Neural cell (in vitro differentiated cells): ENCODE data around the gene ZNF516. TPM values are rescaled to one million over a fixed set of nuclear protein-coding genes. Genes with fewer than 3 reads are reported as not detected.

Experiments used
- H2AFZ ChIP-seq: fragments of 200-600, 300-800 bp; sonication (generic), shearing (Covaris generic); 2 replicates; pipeline ENCODE4 v1.6.0; 2014; ENCODE audit warnings: low read depth, mild to moderate bottlenecking, antibody characterized with exemption, low read length, moderate library complexity
- H3F3A ChIP-seq: fragments of 200-600 bp; shearing (Covaris generic); 2 replicates; pipeline ENCODE4 v1.6.1; 2016; ENCODE audit warnings: mild to moderate bottlenecking, moderate library complexity, mixed read lengths, antibody characterized with exemption, low read length; ENCODE audit not compliant: insufficient read depth, poor library complexity, severe bottlenecking
- H3K27ac ChIP-seq: fragments of 200-600, 300-800 bp; sonication (generic), shearing (Covaris generic); 2 replicates; pipeline ENCODE4 v1.5.1; 2014; ENCODE audit warnings: mild to moderate bottlenecking, low read length, moderate library complexity
- H3K27me3 ChIP-seq: fragments of 300-800, 200-600 bp; sonication (generic), shearing (Covaris generic); 2 replicates; pipeline ENCODE4 v1.6.0; 2014; ENCODE audit warnings: mild to moderate bottlenecking, low read depth, low read length, moderate library complexity; ENCODE audit not compliant: insufficient read depth
- H3K36me3 ChIP-seq: fragments of 300-800, 200-600 bp; sonication (generic), shearing (Covaris generic); 2 replicates; pipeline ENCODE4 v1.5.1; 2014; ENCODE audit warnings: mild to moderate bottlenecking, antibody characterized with exemption, low read length, moderate library complexity; ENCODE audit not compliant: insufficient read depth
- H3K4me2 ChIP-seq: fragments of 300-800, 200-600 bp; sonication (generic), shearing (Covaris generic); 2 replicates; pipeline ENCODE4 v1.6.0; 2014; ENCODE audit warnings: mild to moderate bottlenecking, low read length
- H3K4me3 ChIP-seq: fragments of 300-800, 200-600 bp; sonication (generic), shearing (Covaris generic); 2 replicates; pipeline ENCODE4 v1.5.1; 2014; ENCODE audit warnings: mild to moderate bottlenecking, low read length, moderate library complexity
- H3K79me2 ChIP-seq: fragments of 200-600 bp; shearing (Covaris generic); replicated peaks from 2 replicates; pipeline ENCODE4 v1.6.0; 2014; ENCODE audit warnings: mild to moderate bottlenecking, low read length, moderate library complexity; ENCODE audit not compliant: insufficient read depth
- H3K9ac ChIP-seq: fragments of 300-800, 200-600 bp; sonication (generic), shearing (Covaris generic); 2 replicates; pipeline ENCODE4 v1.6.1; 2016; ENCODE audit warnings: mild to moderate bottlenecking, low read length, mixed read lengths
- H3K9me2 ChIP-seq: fragments of 200-600 bp; shearing (Covaris generic); 2 replicates; pipeline ENCODE4 v1.6.1; 2016; ENCODE audit warnings: mild to moderate bottlenecking, low read length, mixed read lengths; ENCODE audit not compliant: insufficient read depth
- H3K9me3 ChIP-seq: fragments of 200-600, 300-800 bp; sonication (generic), shearing (Covaris generic); 2 replicates; pipeline ENCODE4 v1.6.1; 2016; ENCODE audit warnings: mild to moderate bottlenecking, mixed run types, low read length, moderate library complexity, mixed read lengths
- H4K20me1 ChIP-seq: fragments of 200-600 bp; shearing (Covaris generic); 2 replicates; pipeline ENCODE4 v1.6.1; 2016; ENCODE audit warnings: mild to moderate bottlenecking, mixed run types; ENCODE audit not compliant: insufficient read depth
- EP300 ChIP-seq: fragments of 450-650 bp; conservative IDR thresholded peaks from 2 replicates; pipeline ENCODE4 v1.6.1; 2014; ENCODE audit warnings: antibody characterized with exemption, mild to moderate bottlenecking, moderate library complexity; ENCODE audit not compliant: poor library complexity, severe bottlenecking
- EZH2 ChIP-seq: fragments of 200-600, 300-800 bp; shearing (Covaris generic), sonication (generic); IDR thresholded peaks from 2 replicates; pipeline ENCODE4 v1.6.1; 2014; ENCODE audit warnings: antibody characterized with exemption, low read length, borderline replicate concordance, mild to moderate bottlenecking; ENCODE audit not compliant: insufficient read depth, poor library complexity, severe bottlenecking
- MXI1 ChIP-seq: fragments of 450-650 bp; conservative IDR thresholded peaks from 2 replicates; pipeline ENCODE4 v1.6.1; 2014; ENCODE audit warnings: antibody characterized with exemption, mild to moderate bottlenecking; ENCODE audit not compliant: poor library complexity, severe bottlenecking
- POLR2AphosphoS5 ChIP-seq: IDR thresholded peaks from 2 replicates; pipeline ENCODE4 v1.6.1; 2012
- RAD21 ChIP-seq: fragments of 450-650 bp; conservative IDR thresholded peaks from 2 replicates; pipeline ENCODE4 v1.6.1; 2014; ENCODE audit warnings: antibody characterized with exemption, mild to moderate bottlenecking, moderate library complexity
- REST ChIP-seq: IDR thresholded peaks from 2 replicates; pipeline ENCODE4 v1.6.1; 2012; ENCODE audit warnings: borderline replicate concordance
- SMC3 ChIP-seq: fragments of 450-650 bp; conservative IDR thresholded peaks from 2 replicates; pipeline ENCODE4 v1.6.1; 2014; ENCODE audit warnings: antibody characterized with exemption, mild to moderate bottlenecking, moderate library complexity; ENCODE audit not compliant: poor library complexity
- TAF1 ChIP-seq: IDR thresholded peaks from 2 replicates; pipeline ENCODE4 v1.6.1; 2012; ENCODE audit warnings: low read depth
- polyA plus RNA-seq: library from polyadenylated mRNA; depleted of rRNA; stranded (reverse); fragments of >200 nt; gene quantifications from 2 replicates; pipeline ENCODE4 v1.2.3, GENCODE V29; 2014
- TF ChIP-seq, protein P1 (sequence below): fragments of 450-650 bp; IDR thresholded peaks from 2 replicates; pipeline ENCODE4 v1.5.1; 2014; ENCODE audit warnings: antibody characterized with exemption, mild to moderate bottlenecking, moderate library complexity; ENCODE audit not compliant: poor library complexity, severe bottlenecking

The ZNF516 gene
- polyA plus RNA-seq, 1 donor from 2014 or later: 11.5 TPM

DNA sequence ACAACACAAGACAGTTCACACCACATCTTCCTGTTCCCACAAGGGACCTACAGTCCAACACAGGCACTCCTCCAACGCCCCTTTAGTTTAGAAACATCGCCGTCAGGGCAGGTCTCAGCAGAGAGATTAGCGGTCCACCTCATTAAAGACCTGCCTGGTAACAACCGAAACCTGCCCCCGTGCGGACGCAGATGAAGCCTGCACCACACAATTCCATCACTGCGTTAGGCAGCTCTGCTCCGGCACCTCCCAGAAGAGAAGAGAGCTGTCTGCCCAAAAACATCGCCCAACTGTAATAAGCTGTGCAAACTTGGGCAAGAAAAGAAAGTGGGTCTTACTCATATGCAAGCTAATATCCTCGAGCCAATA lies 32.7 kb downstream of the ZNF516 start:
- no peak overlapping the region for H3K27ac ChIP-seq
- no peaks in the 10 kb centered on the region for H4K20me1 ChIP-seq
- no peaks in the 10 kb centered on the region for H3K9me3 ChIP-seq
- H3K36me3 ChIP-seq: no peaks in the 10 kb centered on the region
- H3K4me3 ChIP-seq: no peak overlapping the region
- H3K79me2 ChIP-seq: peaks cover 69% of the 10 kb centered on the region
- H3K9ac ChIP-seq: no peak overlapping the region
- H3K4me2 ChIP-seq: no peak overlapping the region
- no peaks in the 10 kb centered on the region for H3K9me2 ChIP-seq
- no peak for TF ChIP-seq POLR2AphosphoS5
- TF ChIP-seq REST: no peak
- TF ChIP-seq EP300: no peak
- TF ChIP-seq MXI1: no peak
- no peak for TF ChIP-seq SMC3
- TF ChIP-seq, protein P1, sequence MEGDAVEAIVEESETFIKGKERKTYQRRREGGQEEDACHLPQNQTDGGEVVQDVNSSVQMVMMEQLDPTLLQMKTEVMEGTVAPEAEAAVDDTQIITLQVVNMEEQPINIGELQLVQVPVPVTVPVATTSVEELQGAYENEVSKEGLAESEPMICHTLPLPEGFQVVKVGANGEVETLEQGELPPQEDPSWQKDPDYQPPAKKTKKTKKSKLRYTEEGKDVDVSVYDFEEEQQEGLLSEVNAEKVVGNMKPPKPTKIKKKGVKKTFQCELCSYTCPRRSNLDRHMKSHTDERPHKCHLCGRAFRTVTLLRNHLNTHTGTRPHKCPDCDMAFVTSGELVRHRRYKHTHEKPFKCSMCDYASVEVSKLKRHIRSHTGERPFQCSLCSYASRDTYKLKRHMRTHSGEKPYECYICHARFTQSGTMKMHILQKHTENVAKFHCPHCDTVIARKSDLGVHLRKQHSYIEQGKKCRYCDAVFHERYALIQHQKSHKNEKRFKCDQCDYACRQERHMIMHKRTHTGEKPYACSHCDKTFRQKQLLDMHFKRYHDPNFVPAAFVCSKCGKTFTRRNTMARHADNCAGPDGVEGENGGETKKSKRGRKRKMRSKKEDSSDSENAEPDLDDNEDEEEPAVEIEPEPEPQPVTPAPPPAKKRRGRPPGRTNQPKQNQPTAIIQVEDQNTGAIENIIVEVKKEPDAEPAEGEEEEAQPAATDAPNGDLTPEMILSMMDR: no peak
- no peak for TF ChIP-seq TAF1
- no peak for TF ChIP-seq EZH2
- no peaks in the 10 kb centered on the region for H3K27me3 ChIP-seq
- H3F3A ChIP-seq: no peaks in the 10 kb centered on the region
- no peak overlapping the region for H2AFZ ChIP-seq

GRCh38 chr18:76461692-76462325 lies 33.2 kb downstream of the ZNF516 start:
- no peak for TF ChIP-seq REST
- no peak for TF ChIP-seq RAD21
- no peak for TF ChIP-seq SMC3
- TF ChIP-seq POLR2AphosphoS5: no peak
- no peak for TF ChIP-seq MXI1
- TF ChIP-seq EP300: no peak
- TF ChIP-seq EZH2: no peak
- TF ChIP-seq, protein P1: no peak
- no peak for TF ChIP-seq TAF1
- Histone ChIP-seq H3K4me2 (no peak overlapping the region), H3K4me3 (no peak overlapping the region), H3K9me3 (no peaks in the 10 kb centered on the region), H3K27ac (no peak overlapping the region), H4K20me1 (no peaks in the 10 kb centered on the region), H2AFZ (no peak overlapping the region), H3K9me2 (no peaks in the 10 kb centered on the region), H3K9ac (no peak overlapping the region), H3F3A (no peaks in the 10 kb centered on the region), H3K36me3 (no peaks in the 10 kb centered on the region), H3K27me3 (no peaks in the 10 kb centered on the region), H3K79me2 (peaks cover 74% of the 10 kb centered on the region)
